Epithelial cell of esophagus (primary cell): ENCODE measurements around the gene ASL.
"Not testable (repeated sequence)": the region's sequence is repeated elsewhere in the genome, so short reads cannot be mapped to it uniquely, and the experiment has no call there.

Experiments
- DNase-seq: peaks from one replicate; pipeline ENCODE4 v3.0.0; 2010; ENCODE audit warnings: low read depth
- H3K4me3 ChIP-seq: 2 replicates; pipeline ENCODE4 v1.5.1; 2011; ENCODE audit warnings: mild to moderate bottlenecking, low read length, control low read depth
- TF ChIP-seq, protein P1 (sequence below): IDR thresholded peaks from 2 replicates; pipeline ENCODE4 v1.5.1; 2011; ENCODE audit warnings: low read depth, mild to moderate bottlenecking, low read length, control low read depth, inconsistent platforms; ENCODE audit not compliant: insufficient read depth; ENCODE audit errors: missing control alignments

The ASL gene

DNA sequence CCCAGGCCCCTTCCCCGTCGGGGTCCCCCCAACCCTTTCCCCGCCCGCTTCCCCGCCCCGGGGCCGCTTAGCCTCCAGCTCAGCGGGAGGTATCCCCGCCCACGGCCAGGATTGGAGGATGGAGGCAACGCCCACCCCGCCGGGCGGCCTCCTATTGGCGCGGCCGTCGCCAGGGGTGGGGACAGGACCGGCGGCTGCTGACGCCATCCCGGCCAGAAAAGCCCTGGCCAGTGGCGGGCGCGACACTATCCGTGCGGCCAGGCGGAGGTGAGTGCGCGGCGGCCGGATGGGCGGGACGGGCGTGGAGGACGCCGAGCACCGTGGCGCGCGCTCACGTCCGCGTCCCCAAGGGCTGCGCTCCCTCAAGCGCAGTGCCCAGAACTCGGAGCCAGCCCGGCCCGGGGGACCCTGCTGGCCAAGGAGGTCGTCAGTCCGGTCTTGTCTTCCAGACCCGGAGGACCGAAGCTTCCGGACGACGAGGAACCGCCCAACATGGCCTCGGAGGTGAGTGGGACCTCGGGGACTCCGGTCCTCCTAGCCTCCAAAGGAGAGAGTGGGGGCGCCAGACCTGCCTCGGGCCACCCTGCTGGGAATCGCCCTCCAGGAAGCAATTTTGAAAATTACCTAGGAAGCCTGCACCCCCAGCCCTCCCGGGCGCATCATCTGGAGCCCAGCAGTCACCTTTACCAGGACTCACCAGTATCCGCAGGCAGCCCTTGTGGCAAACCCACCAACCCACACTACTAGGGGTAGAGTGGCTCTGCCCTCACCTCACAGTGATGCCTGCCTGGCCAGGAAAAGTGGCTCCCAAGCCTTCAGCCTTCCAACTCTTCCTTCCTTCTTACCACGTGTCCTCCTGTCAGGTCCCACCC, at the start of gene ASL:
Gene ASL (plus strand): TSS at position 230 of the 872 bp plus-strand sequence. CDS start 263 bp downstream, at position 493.
- peak; percentile 94 for DNase-seq
- TF ChIP-seq, protein P1, sequence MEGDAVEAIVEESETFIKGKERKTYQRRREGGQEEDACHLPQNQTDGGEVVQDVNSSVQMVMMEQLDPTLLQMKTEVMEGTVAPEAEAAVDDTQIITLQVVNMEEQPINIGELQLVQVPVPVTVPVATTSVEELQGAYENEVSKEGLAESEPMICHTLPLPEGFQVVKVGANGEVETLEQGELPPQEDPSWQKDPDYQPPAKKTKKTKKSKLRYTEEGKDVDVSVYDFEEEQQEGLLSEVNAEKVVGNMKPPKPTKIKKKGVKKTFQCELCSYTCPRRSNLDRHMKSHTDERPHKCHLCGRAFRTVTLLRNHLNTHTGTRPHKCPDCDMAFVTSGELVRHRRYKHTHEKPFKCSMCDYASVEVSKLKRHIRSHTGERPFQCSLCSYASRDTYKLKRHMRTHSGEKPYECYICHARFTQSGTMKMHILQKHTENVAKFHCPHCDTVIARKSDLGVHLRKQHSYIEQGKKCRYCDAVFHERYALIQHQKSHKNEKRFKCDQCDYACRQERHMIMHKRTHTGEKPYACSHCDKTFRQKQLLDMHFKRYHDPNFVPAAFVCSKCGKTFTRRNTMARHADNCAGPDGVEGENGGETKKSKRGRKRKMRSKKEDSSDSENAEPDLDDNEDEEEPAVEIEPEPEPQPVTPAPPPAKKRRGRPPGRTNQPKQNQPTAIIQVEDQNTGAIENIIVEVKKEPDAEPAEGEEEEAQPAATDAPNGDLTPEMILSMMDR: no peak
- peak within 1 kb of the TSS; percentile 79 for H3K4me3 ChIP-seq

- not testable (repeated sequence) for H3K4me3 ChIP-seq, DNase-seq
Measured at GRCh38 chr7:66028342-66028741, 47.3 kb upstream of the ASL start.

GRCh38 chr7:66033471-66034385, 41.9 kb upstream of the ASL start:
- DNase-seq: no peak

GRCh38 chr7:66034436-66035010, 41.1 kb upstream of the ASL start:
- not testable (repeated sequence) for DNase-seq, H3K4me3 ChIP-seq

More at GRCh38 chr7:66033471-66034385, 41.9 kb upstream of the ASL start:
- TF ChIP-seq, protein P1: no peak
- H3K4me3 ChIP-seq: no peak overlapping the region

DNA sequence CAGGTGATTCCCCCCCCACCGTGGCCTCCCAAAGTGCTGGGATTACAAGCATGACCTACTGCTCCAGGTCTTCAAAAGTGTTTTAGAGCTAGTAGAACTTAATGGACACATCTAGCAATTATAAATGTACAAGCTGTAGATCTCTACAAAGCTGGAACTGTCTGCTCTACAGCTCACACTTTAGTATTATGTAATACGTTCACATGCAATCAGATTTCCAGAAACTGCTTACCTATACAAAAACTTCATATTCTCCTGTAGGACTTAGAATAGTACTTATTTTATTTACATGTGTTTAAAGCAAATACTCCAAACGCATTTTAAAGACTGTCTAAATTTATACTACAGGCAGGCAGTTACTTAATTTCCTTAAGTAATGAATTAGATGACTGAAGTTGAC, 39.2 kb upstream of the ASL start:
- TF ChIP-seq, protein P1: no peak
- H3K4me3 ChIP-seq: no peak overlapping the region
- no peak for DNase-seq

DNA sequence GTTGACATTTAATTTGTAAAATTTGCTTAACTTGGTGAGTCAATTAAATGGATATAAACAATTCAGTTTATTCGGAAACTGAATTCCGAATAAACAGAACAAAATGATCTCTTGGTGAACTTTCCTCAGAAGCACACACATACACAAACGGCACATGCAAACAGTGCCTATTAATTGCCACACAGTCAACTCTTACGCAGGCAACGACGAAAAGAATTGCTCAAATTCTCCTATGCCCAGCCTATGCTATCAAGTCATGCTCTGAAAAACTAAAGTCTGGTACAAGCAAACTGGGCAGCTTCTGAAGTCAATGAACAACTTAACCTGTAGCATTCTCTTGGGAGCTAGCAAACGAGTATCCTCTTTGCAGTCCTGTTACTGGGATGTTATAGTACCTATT, 38.8 kb upstream of the ASL start:
- no peak for DNase-seq
- TF ChIP-seq, protein P1: no peak

GRCh38 chr7:66039094-66039670, 36.4 kb upstream of the ASL start:
- TF ChIP-seq, protein P1: no peak
- H3K4me3 ChIP-seq: no peak overlapping the region
- DNase-seq: no peak

More for the DNA sequence above, 38.8 kb upstream of the ASL start:
- H3K4me3 ChIP-seq: no peak overlapping the region
